OCI-LY7 (cell line): ENCODE measurements around the gene ANKS1B. TPM values are rescaled to one million over a fixed set of nuclear protein-coding genes. Genes with fewer than 3 reads are reported as not detected.

Experiments used
- BruUV-seq: library from RNA; stranded (reverse); fragments of 400-500 nt; replicated peaks from 2 replicates; lab custom pipeline; 2021; lab: Mats Ljungman, UMichigan
- CTCF ChIA-PET: fragments of 300-600 bp; sonication (Branson Sonifier 250); formaldehyde crosslinking; loops from one replicate; lab custom pipeline; 2022; ENCODE audit warnings: antibody characterized with exemption; ENCODE audit not compliant: unreplicated experiment; lab: Charles Lee
- POLR2A ChIA-PET: fragments of 300-600 bp; sonication (Branson Sonifier 250); formaldehyde crosslinking; loops from one replicate; lab custom pipeline; 2022; ENCODE audit warnings: antibody characterized with exemption; lab: Charles Lee
- DNase-seq: peaks from one replicate; pipeline ENCODE4 v3.0.0-alpha.2; 2015; ENCODE audit warnings: low spot score
- H2AFZ ChIP-seq: fragments of 200-600 bp; sonication (generic), shearing (Covaris generic); 2 replicates; pipeline ENCODE4 v1.6.1; 2014; ENCODE audit warnings: mild to moderate bottlenecking, antibody characterized with exemption, low read length, moderate library complexity
- H3K27ac ChIP-seq: fragments of 200-600 bp; sonication (generic); 2 replicates; pipeline ENCODE4 v1.5.1; 2014; ENCODE audit warnings: mixed run types, low read depth, mild to moderate bottlenecking, moderate library complexity, low read length, inconsistent platforms; ENCODE audit not compliant: poor library complexity, severe bottlenecking
- H3K36me3 ChIP-seq: fragments of 200-600 bp; sonication (generic); 2 replicates; pipeline ENCODE4 v1.6.1; 2014; ENCODE audit warnings: mild to moderate bottlenecking, antibody characterized with exemption, low read length, moderate library complexity, mixed read lengths; ENCODE audit not compliant: insufficient read depth
- H3K4me1 ChIP-seq: fragments of 200-600 bp; sonication (generic); 2 replicates; pipeline ENCODE4 v1.5.1; 2014; ENCODE audit warnings: mild to moderate bottlenecking, low read length; ENCODE audit not compliant: insufficient read depth, poor library complexity, severe bottlenecking
- H3K4me2 ChIP-seq: fragments of 200-600 bp; sonication (generic); 2 replicates; pipeline ENCODE4 v1.6.1; 2014; ENCODE audit warnings: mild to moderate bottlenecking, low read length
- H3K4me3 ChIP-seq: fragments of 200-600 bp; sonication (generic); 2 replicates; pipeline ENCODE4 v1.5.1; 2014; ENCODE audit warnings: mild to moderate bottlenecking, low read depth, low read length; ENCODE audit not compliant: poor library complexity, severe bottlenecking
- H3K79me2 ChIP-seq: fragments of 200-600 bp; sonication (generic); 2 replicates; pipeline ENCODE4 v1.6.1; 2016; ENCODE audit warnings: low read depth, mild to moderate bottlenecking, low read length, moderate library complexity, mixed read lengths; ENCODE audit not compliant: insufficient read depth
- H3K9me2 ChIP-seq: fragments of 200-600 bp; sonication (generic); 2 replicates; pipeline ENCODE4 v1.6.1; 2016; ENCODE audit warnings: mild to moderate bottlenecking, low read length, mixed read lengths; ENCODE audit not compliant: insufficient read depth
- H3K9me3 ChIP-seq: fragments of 200-600 bp; sonication (generic); 2 replicates; pipeline ENCODE4 v1.6.1; 2014; ENCODE audit warnings: mild to moderate bottlenecking, mixed run types, low read length, mixed read lengths
- H4K20me1 ChIP-seq: fragments of 200-600 bp; sonication (generic); 2 replicates; pipeline ENCODE4 v1.6.1; 2014; ENCODE audit warnings: mild to moderate bottlenecking, antibody characterized with exemption, low read length, moderate library complexity, mixed read lengths; ENCODE audit not compliant: insufficient read depth
- CTCF ChIP-seq: fragments of 200-600 bp; sonication (generic); conservative IDR thresholded peaks from 2 replicates; pipeline ENCODE4 v1.5.1; 2014; ENCODE audit warnings: mild to moderate bottlenecking, antibody characterized with exemption, low read length, moderate library complexity, mixed read lengths
- EZH2phosphoT487 ChIP-seq: fragments of 200-600 bp; sonication (generic); IDR thresholded peaks from 2 replicates; pipeline ENCODE4 v1.6.1; 2018; ENCODE audit warnings: low read depth, borderline replicate concordance, mild to moderate bottlenecking, mixed run types, antibody characterized with exemption, low read length, moderate library complexity, mixed read lengths
- intact Hi-C: fragments of 100-400 bp; cut with micrococcal nuclease; formaldehyde crosslinking; loops from one replicate; pipeline ENCODE4 v1.10.0; 2022; ENCODE audit not compliant: unreplicated experiment
- total RNA-seq, 2 experiments: library from RNA; depleted of rRNA in 1 of 2; stranded (reverse); fragments of >200 nt in 1 of 2; shearing (Covaris generic) in 1 of 2; gene quantifications; 2 replicates each; pipeline ENCODE4 v1.2.3, GENCODE V29; 2014 to 2022

ANKS1B gene
- total RNA-seq, 2 experiments from 2014 or later: 2.9 to 6.0 TPM

- no TSS peak for BruUV-seq
- CTCF ChIA-PET: no interaction called here
- no peak for TF ChIP-seq EZH2phosphoT487
- no peak for TF ChIP-seq CTCF
- intact Hi-C loops: no loop called here
- Histone ChIP-seq H3K79me2 (no peaks in the 10 kb centered on the region), H3K9me2 (no peaks in the 10 kb centered on the region), H3K27ac (no peak overlapping the region), H3K4me1 (no peaks in the 10 kb centered on the region), H3K9me3 (no peaks in the 10 kb centered on the region), H4K20me1 (no peaks in the 10 kb centered on the region), H3K4me2 (no peak overlapping the region), H2AFZ (no peak overlapping the region), H3K4me3 (no peak overlapping the region), H3K36me3 (no peaks in the 10 kb centered on the region)
- POLR2A ChIA-PET: interaction anchor here (1.3 kb wide), 1 partner anchor 10 kb away, joined by 4 read pairs; no protein-coding TSS in a partner anchor
- DNase-seq: no peak
Measured at GRCh38 chr12:99063182-99063581, 921.6 kb downstream of the ANKS1B start.

GRCh38 chr12:99059824-99060511, 924.8 kb downstream of the ANKS1B start:
- Histone ChIP-seq H2AFZ (no peak overlapping the region), H3K4me1 (no peaks in the 10 kb centered on the region), H3K9me2 (no peaks in the 10 kb centered on the region), H3K4me3 (no peak overlapping the region), H3K27ac (no peak overlapping the region), H3K79me2 (no peaks in the 10 kb centered on the region), H3K9me3 (no peaks in the 10 kb centered on the region), H3K36me3 (no peaks in the 10 kb centered on the region), H4K20me1 (no peaks in the 10 kb centered on the region), H3K4me2 (no peak overlapping the region)
- ChIA-PET CTCF (no interaction called here), POLR2A (interaction anchor here (0.5 to 2.0 kb wide), 5 partner anchors 32 to 722 kb away, joined by 3 to 5 read pairs (median 3); no protein-coding TSS in a partner anchor)
- intact Hi-C loops: no loop called here
- no TSS peak for BruUV-seq
- DNase-seq: no peak
- TF ChIP-seq CTCF: no peak
- no peak for TF ChIP-seq EZH2phosphoT487

- Histone ChIP-seq H3K9me2 (no peaks in the 10 kb centered on the region), H3K4me1 (no peaks in the 10 kb centered on the region), H3K79me2 (no peaks in the 10 kb centered on the region), H3K9me3 (no peaks in the 10 kb centered on the region), H3K36me3 (no peaks in the 10 kb centered on the region), H3K4me2 (no peak overlapping the region), H4K20me1 (no peaks in the 10 kb centered on the region), H3K27ac (no peak overlapping the region), H3K4me3 (no peak overlapping the region), H2AFZ (no peak overlapping the region)
- intact Hi-C loops: no loop called here
- ChIA-PET CTCF (no interaction called here), POLR2A (interaction anchor here (0.6 to 1.5 kb wide), 4 partner anchors 12 to 68 kb away, joined by 3 to 5 read pairs (median 4); no protein-coding TSS in a partner anchor)
- no peak for TF ChIP-seq CTCF
- no peak for TF ChIP-seq EZH2phosphoT487
- no TSS peak for BruUV-seq
- DNase-seq: no peak
Measured at GRCh38 chr12:99057670-99058069, 927.1 kb downstream of the ANKS1B start.
